B cell (primary cell): ENCODE data around the gene PCDH19. TPM values are rescaled to one million over a fixed set of nuclear protein-coding genes. Genes with fewer than 3 reads are reported as not detected.

ENCODE experiments used
- ATAC-seq: fragments of 200-7000 bp; cut with Tn5 transposase; one replicate; pipeline ENCODE4 v1.10.0; 2021; ENCODE audit warnings: low read depth, mild to moderate bottlenecking, moderate number of reproducible peaks, moderate library complexity
- CTCF ChIA-PET: fragments of 350-600 bp; sonication (Branson Sonifier 250); formaldehyde crosslinking; loops from one replicate; lab custom pipeline; 2021; ENCODE audit warnings: antibody characterized with exemption, inconsistent platforms; lab: Charles Lee
- POLR2A ChIA-PET: fragments of 350-600 bp; sonication (Branson Sonifier 250); formaldehyde crosslinking; loops from one replicate; lab custom pipeline; 2021; ENCODE audit warnings: antibody characterized with exemption; lab: Charles Lee
- DNase-seq: peaks from one replicate; pipeline ENCODE4 v3.0.0; 2013
- H2AFZ ChIP-seq: 2 replicates; pipeline ENCODE4 v1.6.1; 2012; ENCODE audit warnings: mild to moderate bottlenecking, low read depth, low read length; ENCODE audit not compliant: insufficient read depth, poor library complexity, severe bottlenecking
- H3K27ac ChIP-seq, 2 donors: 1 replicate in 1 of 2; 2 replicates in 1 of 2; pipeline ENCODE4 v1.5.1; 2012 to 2013; ENCODE audit warnings: low read length in 2 of 2, mild to moderate bottlenecking in 2 of 2, moderate library complexity in 1 of 2
- H3K27me3 ChIP-seq, 4 experiments: fragments of 200-600 bp in 1 of 4; sonication (generic) in 1 of 4; replicated peaks in 1 of 4; 1 replicate in 2 of 4; 2 replicates in 2 of 4; pipeline versions ENCODE4 v1.6.1 to v1.7.0; 2013 to 2016; ENCODE audit warnings: low read length in 3 of 4, mild to moderate bottlenecking in 2 of 4, mixed read lengths in 1 of 4, moderate library complexity in 1 of 4; ENCODE audit not compliant: insufficient read depth in 4 of 4, control insufficient read depth in 3 of 4; ENCODE audit errors: control extremely low read depth in 1 of 4
- H3K36me3 ChIP-seq, 2 experiments: replicated peaks in 1 of 2; 1 replicate in 1 of 2; 2 replicates in 1 of 2; pipeline versions ENCODE4 v1.6.1 to v1.7.1; 2013; ENCODE audit warnings: low read length in 1 of 2; ENCODE audit not compliant: insufficient read depth in 2 of 2, control insufficient read depth in 1 of 2; ENCODE audit errors: control extremely low read depth in 1 of 2, extremely low read depth in 1 of 2
- H3K4me1 ChIP-seq, 2 donors: fragments of 200-600 bp in 1 of 2; sonication (generic) in 1 of 2; 1 replicate in 1 of 2; 2 replicates in 1 of 2; pipeline versions ENCODE4 v1.5.1 to v1.6.1; 2013 to 2017; ENCODE audit warnings: low read length in 2 of 2; ENCODE audit not compliant: control insufficient read depth in 2 of 2, insufficient read depth in 2 of 2
- H3K4me2 ChIP-seq: replicated peaks from 2 replicates; pipeline ENCODE3; 2012; ENCODE audit warnings: mild to moderate bottlenecking, low read depth, low read length; ENCODE audit not compliant: poor library complexity, severe bottlenecking
- H3K4me3 ChIP-seq, 5 experiments: fragments of 200-600 bp in 1 of 5; sonication (generic) in 1 of 5; 1 replicate in 3 of 5; 2 replicates in 2 of 5; pipeline versions ENCODE4 v1.5.1 to v1.7.0; 2011 to 2016; ENCODE audit warnings: low read length in 4 of 5, mild to moderate bottlenecking in 4 of 5, low read depth in 2 of 5, control low read depth in 1 of 5, moderate library complexity in 1 of 5; ENCODE audit not compliant: insufficient read depth in 1 of 5; ENCODE audit errors: control extremely low read depth in 1 of 5, extremely low read depth in 1 of 5
- H3K79me2 ChIP-seq: fragments of 200-600 bp; sonication (generic); one replicate; pipeline ENCODE4 v1.6.0; 2016; ENCODE audit warnings: low read length; ENCODE audit not compliant: control insufficient read depth, insufficient read depth
- H3K9ac ChIP-seq: fragments of 200-600 bp; sonication (generic); 2 replicates; pipeline ENCODE4 v1.6.1; 2017; ENCODE audit warnings: mild to moderate bottlenecking, low read length, moderate library complexity
- H3K9me3 ChIP-seq, 3 donors: one replicate each; pipeline versions ENCODE4 v1.6.1 to v1.7.1; 2013; ENCODE audit warnings: low read length in 2 of 3; ENCODE audit not compliant: control insufficient read depth in 2 of 3, insufficient read depth in 1 of 3; ENCODE audit errors: control extremely low read depth in 1 of 3
- H4K20me1 ChIP-seq: 2 replicates; pipeline ENCODE4 v1.6.0; 2012; ENCODE audit warnings: mild to moderate bottlenecking, low read length; ENCODE audit not compliant: insufficient read depth, control insufficient read depth, poor library complexity, severe bottlenecking
- H3K27ac Mint-ChIP-seq: one replicate; pipeline ENCODE4 v1.8.0; 2021; ENCODE audit warnings: mixed read lengths
- H3K27me3 Mint-ChIP-seq: one replicate; pipeline ENCODE4 v1.8.0; 2021; ENCODE audit warnings: mixed read lengths
- H3K4me1 Mint-ChIP-seq: one replicate; pipeline ENCODE4 v1.8.0; 2021; ENCODE audit warnings: mixed read lengths
- H3K4me3 Mint-ChIP-seq: one replicate; pipeline ENCODE4 v1.8.0; 2021; ENCODE audit warnings: mixed read lengths
- H3K9me3 Mint-ChIP-seq: one replicate; pipeline ENCODE4 v1.8.0; 2022; ENCODE audit warnings: mixed read lengths; ENCODE audit not compliant: insufficient read depth
- EZH2 ChIP-seq: IDR thresholded peaks from 2 replicates; pipeline ENCODE4 v1.6.1; 2012; ENCODE audit warnings: borderline replicate concordance, low read depth, mild to moderate bottlenecking, moderate library complexity, low read length; ENCODE audit not compliant: insufficient read depth, poor library complexity, severe bottlenecking
- WGBS: methylation state at CpG from one replicate; pipeline ENCODE4 v1.1.5; 2013; ENCODE audit warnings: missing lambda C conversion rate; ENCODE audit not compliant: insufficient coverage; 5-methylcytosine and 5-hydroxymethylcytosine counted together
- intact Hi-C: fragments of 100-400 bp; cut with micrococcal nuclease; formaldehyde crosslinking; loops from one replicate; pipeline ENCODE4 v1.10.0; 2022
- polyA plus RNA-seq: library from polyadenylated mRNA; depleted of rRNA; stranded (reverse); fragments of >200 nt; gene quantifications from 2 replicates; pipeline ENCODE4 v1.2.3, GENCODE V29; 2012
- total RNA-seq, 2 donors: library from RNA; stranded (reverse); fragments of 120-200 nt in 1 of 2; gene quantifications; 1 replicate in 1 of 2; 2 replicates in 1 of 2; pipeline versions ENCODE4 v1.2.3 to v1.2.4, GENCODE V29; 2013 to 2022
- TF ChIP-seq, protein P1 (sequence below): fragments of 200-600 bp; IDR thresholded peaks from one replicate; pipeline ENCODE4 v1.8.0; 2022; ENCODE audit warnings: antibody characterized with exemption, mild to moderate bottlenecking

The PCDH19 gene
- total and polyA plus RNA-seq, 2 donors (not counting 1 experiment from before 2014, with no cell fraction given): not detected

DNA sequence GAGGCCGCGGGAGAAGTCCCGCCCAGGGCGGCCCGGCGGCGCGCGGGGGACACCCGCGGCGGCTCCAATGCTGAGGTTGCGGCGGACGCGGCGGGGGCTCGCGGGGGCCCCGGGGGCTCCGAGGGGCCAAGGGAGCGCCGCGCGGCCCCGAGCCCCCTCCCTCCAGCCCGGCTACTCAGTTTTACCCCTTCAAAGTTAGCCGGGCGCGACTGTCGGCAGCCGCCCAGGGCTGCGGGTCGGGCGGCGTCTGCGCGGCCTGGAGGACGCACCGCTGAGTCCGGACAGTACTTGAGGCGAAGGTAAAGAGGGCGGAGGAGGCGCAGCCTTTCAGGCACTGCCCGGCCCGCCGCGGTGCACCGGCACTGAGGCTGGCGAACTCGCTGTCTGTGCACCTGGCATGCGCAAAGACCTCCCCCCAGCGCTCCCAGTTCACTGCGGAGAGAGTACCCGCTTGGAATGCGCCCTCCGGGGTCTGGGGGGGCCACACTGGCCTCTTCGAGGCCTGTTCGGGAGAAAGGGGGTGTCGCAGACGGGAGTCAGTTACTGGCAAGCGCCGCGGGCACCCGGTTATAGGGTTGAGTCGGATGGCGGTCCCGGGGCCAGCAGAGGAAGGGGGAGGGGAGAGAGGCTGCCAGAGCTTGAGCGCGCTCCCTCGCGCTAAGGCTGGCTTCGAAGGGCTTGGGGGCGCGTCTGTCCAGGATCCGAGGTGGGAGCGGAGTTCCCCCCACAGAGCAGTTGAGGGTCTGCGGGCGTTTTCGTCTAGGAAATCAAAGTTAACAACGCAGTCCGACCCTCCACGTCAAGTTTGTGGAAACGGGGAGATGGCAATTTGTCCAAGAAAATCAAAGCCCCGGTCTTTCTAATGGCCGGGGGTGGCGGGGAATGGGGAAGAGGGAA lies 1.1 kb downstream of the PCDH19 start:
- H3K9me3 Mint-ChIP-seq: no peaks in the 10 kb centered on the region
- TF ChIP-seq, protein P1, sequence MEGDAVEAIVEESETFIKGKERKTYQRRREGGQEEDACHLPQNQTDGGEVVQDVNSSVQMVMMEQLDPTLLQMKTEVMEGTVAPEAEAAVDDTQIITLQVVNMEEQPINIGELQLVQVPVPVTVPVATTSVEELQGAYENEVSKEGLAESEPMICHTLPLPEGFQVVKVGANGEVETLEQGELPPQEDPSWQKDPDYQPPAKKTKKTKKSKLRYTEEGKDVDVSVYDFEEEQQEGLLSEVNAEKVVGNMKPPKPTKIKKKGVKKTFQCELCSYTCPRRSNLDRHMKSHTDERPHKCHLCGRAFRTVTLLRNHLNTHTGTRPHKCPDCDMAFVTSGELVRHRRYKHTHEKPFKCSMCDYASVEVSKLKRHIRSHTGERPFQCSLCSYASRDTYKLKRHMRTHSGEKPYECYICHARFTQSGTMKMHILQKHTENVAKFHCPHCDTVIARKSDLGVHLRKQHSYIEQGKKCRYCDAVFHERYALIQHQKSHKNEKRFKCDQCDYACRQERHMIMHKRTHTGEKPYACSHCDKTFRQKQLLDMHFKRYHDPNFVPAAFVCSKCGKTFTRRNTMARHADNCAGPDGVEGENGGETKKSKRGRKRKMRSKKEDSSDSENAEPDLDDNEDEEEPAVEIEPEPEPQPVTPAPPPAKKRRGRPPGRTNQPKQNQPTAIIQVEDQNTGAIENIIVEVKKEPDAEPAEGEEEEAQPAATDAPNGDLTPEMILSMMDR: no peak
- TF ChIP-seq EZH2: no peak
- H2AFZ ChIP-seq: peak overlapping the region; percentile 42

More for the DNA sequence above, 1.1 kb downstream of the PCDH19 start:
- Mint-ChIP-seq H3K4me1 (peaks cover 27% of the 10 kb centered on the region), H3K4me3 (peak overlapping the region; percentile 85), H3K27me3 (peaks cover 42% of the 10 kb centered on the region), H3K27ac (no peak overlapping the region)
- H3K4me3 ChIP-seq: peak overlapping the region in 2 of 5 experiments; percentile 12 to 46
- DNase-seq: peak; percentile 2
- peak overlapping the region; percentile 45 for H3K9ac ChIP-seq
- 15% methylated on average over 55 of the region's 87 CpGs for WGBS
- ChIA-PET CTCF (no interaction called here), POLR2A (no interaction called here)
- H3K9me3 ChIP-seq: peaks cover 0 to 33% (median 4%) of the 10 kb centered on the region in 3 donors
- H3K27me3 ChIP-seq: peaks cover 0 to 55% (median 21%) of the 10 kb centered on the region in 4 experiments
- no peaks in the 10 kb centered on the region for H3K79me2 ChIP-seq
- no peak for ATAC-seq
- no peaks in the 10 kb centered on the region for H4K20me1 ChIP-seq
- H3K4me2 ChIP-seq: peak overlapping the region; percentile 70
- H3K36me3 ChIP-seq: no peaks in the 10 kb centered on the region
- intact Hi-C loops: no loop called here
- no peak overlapping the region for H3K27ac ChIP-seq
- peaks cover 10 to 14% of the 10 kb centered on the region in 2 donors for H3K4me1 ChIP-seq
